Astrocyte of the spinal cord (primary cell): ENCODE measurements around the gene CNTFR.

ENCODE experiments used
- DNase-seq: peaks from one replicate; pipeline ENCODE4 v3.0.0; 2011; ENCODE audit warnings: low read depth, low spot score
- H3K4me3 ChIP-seq: 2 replicates; pipeline ENCODE4 v1.5.1; 2011; ENCODE audit warnings: low read depth, mild to moderate bottlenecking, low read length, moderate library complexity
- in situ Hi-C: cut with HindIII; loops from 2 replicates; pipeline ENCODE4 v1.10.0; 2017; ENCODE audit warnings: low sequenced_read_pairs
- TF ChIP-seq, protein P1 (sequence below): IDR thresholded peaks from 2 replicates; pipeline ENCODE4 v1.5.1; 2012; ENCODE audit warnings: low read depth, mild to moderate bottlenecking, low read length, inconsistent platforms

CNTFR gene

DNA sequence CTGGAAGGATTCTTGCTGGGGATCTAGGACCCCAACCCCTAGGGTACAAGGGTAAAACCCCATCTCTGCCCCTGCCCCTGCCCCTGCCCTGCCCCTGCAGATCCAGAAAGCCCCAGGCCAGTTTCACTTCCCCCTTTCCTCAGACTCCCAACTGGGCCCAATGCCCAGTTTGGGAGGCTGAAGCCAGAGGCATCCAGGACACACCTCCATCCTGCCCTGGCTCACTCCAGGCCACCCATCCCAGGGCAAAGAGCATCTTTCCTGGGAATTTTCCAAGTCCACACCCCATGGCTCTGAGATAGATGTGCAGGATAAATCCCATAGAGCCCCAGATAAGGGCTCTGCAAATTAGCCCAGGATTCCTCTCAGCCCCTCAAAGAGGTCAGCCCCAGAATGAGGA, 17.4 kb downstream of the CNTFR start:
- in situ Hi-C loops, result loop anchor here (10.0 kb wide), 1 partner anchor 67 kb away; no protein-coding TSS in a partner anchor
- no peak for DNase-seq
- TF ChIP-seq, protein P1, sequence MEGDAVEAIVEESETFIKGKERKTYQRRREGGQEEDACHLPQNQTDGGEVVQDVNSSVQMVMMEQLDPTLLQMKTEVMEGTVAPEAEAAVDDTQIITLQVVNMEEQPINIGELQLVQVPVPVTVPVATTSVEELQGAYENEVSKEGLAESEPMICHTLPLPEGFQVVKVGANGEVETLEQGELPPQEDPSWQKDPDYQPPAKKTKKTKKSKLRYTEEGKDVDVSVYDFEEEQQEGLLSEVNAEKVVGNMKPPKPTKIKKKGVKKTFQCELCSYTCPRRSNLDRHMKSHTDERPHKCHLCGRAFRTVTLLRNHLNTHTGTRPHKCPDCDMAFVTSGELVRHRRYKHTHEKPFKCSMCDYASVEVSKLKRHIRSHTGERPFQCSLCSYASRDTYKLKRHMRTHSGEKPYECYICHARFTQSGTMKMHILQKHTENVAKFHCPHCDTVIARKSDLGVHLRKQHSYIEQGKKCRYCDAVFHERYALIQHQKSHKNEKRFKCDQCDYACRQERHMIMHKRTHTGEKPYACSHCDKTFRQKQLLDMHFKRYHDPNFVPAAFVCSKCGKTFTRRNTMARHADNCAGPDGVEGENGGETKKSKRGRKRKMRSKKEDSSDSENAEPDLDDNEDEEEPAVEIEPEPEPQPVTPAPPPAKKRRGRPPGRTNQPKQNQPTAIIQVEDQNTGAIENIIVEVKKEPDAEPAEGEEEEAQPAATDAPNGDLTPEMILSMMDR, result no peak
- no peak overlapping the region for H3K4me3 ChIP-seq

DNA sequence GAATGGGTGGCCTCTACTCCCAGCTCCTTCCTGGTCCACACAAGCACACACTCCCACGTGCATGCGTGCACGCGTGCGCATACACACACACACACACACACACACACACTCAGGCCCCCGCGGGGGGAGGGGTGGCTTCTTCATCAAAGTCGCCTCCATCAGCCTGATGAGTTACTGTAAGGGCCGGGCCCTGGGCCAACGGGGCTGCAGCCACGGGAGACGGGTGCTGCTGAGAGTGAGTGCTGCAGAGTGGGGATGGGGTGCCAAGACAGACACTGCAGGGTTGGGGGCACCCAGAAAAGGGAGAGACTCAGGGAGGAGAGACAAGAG, 18.1 kb downstream of the CNTFR start:
- DNase-seq, result no peak
- in situ Hi-C loops, result loop anchor here (10.0 kb wide), 1 partner anchor 67 kb away; no protein-coding TSS in a partner anchor
- H3K4me3 ChIP-seq, result no peak overlapping the region
- TF ChIP-seq, protein P1, result no peak

DNA sequence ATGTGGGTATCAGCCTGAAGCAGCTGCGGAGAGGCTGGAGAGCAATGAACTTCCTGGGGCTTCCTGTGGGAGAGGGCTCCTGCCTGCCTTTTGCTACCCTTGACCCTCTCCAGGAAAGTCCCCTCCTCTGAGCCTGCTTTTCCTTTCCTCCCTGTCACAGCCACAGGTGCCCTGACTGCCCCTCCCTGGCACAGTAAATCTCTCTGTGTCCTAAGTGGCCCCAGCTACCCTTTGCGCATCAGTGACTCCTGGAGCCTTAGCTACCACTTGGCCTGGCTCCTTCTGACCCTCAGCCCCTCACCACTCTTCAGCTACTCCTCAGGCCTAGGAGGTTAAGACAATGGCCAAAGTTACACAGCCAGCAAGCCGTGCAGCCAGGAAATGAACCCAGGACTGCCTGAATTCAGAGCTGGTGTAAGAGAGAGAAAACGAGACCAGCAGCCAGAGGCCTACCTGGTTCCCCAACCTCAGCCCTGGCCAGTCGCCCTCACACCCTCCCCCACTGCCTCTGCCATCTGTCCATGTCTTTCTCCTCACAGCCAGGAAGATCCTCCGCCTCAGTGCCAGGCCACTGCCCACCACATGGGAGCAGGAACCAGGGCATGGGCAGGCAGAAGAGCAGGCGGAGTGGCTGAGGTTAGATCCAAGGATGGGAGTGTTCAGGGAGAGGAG, 18.6 kb downstream of the CNTFR start:
- DNase-seq, result no peak
- in situ Hi-C loops, result loop anchor here (10.0 kb wide), 1 partner anchor 66 kb away; no protein-coding TSS in a partner anchor
- TF ChIP-seq, protein P1, result no peak
- H3K4me3 ChIP-seq, result no peak overlapping the region

DNA sequence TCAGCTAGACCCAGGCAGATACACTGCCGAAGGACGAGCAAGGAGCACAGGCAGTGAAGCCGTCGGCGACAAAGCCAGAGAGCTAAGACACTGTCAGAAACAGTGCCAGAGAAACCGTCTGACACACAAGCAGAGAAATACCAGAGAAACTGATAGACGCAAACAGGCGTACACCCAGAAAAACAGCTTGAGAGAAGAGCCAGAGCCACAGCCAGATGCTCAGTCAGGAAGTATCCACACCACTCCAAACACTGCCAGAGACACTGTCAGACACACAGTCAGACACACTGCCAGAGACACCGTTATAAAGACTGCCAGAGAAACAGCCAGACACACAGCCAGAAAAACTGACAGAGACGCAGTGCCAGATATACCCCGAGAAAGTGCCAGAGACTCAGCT, 19.1 kb downstream of the CNTFR start:
- H3K4me3 ChIP-seq, result no peak overlapping the region
- in situ Hi-C loops, result loop anchor here (10.0 kb wide), 1 partner anchor 66 kb away; no protein-coding TSS in a partner anchor
- DNase-seq, result no peak
- TF ChIP-seq, protein P1, result no peak

DNA sequence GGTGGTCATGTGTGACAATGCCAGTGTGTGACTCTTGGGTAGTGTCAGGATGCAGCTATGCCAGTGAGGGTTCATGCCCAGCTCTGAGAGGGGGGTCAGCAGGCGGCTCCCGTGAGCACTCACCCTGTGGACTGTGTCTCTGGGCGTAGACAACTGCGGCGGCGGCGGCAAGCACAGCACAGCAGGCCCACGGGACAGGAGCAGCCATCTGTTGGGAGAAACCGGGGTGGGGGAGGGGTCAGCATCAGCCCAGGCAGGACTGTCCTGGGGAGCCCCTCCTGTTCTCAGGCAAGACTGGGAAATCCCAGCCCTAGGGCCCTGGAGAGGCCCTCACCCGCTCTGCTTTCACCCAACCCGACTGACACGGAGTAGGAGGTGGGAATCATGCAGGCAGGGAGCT, 20.8 kb downstream of the CNTFR start:
- TF ChIP-seq, protein P1, result no peak
- in situ Hi-C loops, result no loop called here
- H3K4me3 ChIP-seq, result no peak overlapping the region
- no peak for DNase-seq

DNA sequence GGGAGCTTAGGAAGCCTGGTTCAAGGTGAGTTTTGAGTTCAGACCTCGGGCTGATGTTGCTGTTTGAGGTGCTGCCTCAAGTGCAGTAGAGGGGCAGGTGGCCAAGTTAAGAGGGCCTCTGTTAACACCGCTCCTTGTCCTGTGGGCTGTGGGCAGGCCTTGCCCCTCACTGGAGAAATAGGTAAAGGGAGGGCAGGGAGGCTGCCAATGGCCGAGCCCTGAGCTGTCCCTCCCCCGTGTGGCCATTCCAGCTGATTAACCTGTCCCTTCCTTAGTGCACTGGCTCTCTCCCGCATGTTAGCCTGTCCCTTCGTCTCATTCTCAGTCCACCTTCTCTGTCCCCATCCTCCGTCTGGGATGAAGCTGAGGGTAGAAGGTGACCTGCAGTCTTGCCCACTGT, 21.4 kb downstream of the CNTFR start:
- TF ChIP-seq, protein P1, result no peak
- H3K4me3 ChIP-seq, result no peak overlapping the region
- in situ Hi-C loops, result no loop called here
- no peak for DNase-seq
